Small intestine (tissue), 7 donors: Measurements from ENCODE around the gene FXYD5. TPM values are rescaled to one million over a fixed set of nuclear protein-coding genes. Genes with fewer than 3 reads are reported as not detected.

Experiments used
- DNase-seq, 2 donors: peaks; one replicate each; pipeline versions ENCODE4 v3.0.0 to v3.0.0-alpha.2; 2013
- FAIRE-seq: peaks from 2 replicates; lab custom pipeline; 2012; peaks lifted over from hg19 to GRCh38; lab: Jason Lieb, UNC
- H3K27ac ChIP-seq, 3 donors: one replicate each; pipeline ENCODE4 v1.5.1; 2013; ENCODE audit warnings: low read length in 2 of 3, mild to moderate bottlenecking in 2 of 3, control low read depth in 1 of 3, inconsistent platforms in 1 of 3, low read depth in 1 of 3, moderate library complexity in 1 of 3
- H3K27me3 ChIP-seq, 3 donors: one replicate each; pipeline ENCODE4 v1.6.1; 2013; ENCODE audit warnings: low read length in 3 of 3, inconsistent platforms in 1 of 3; ENCODE audit not compliant: control insufficient read depth in 3 of 3, insufficient read depth in 3 of 3
- H3K36me3 ChIP-seq, 3 donors: one replicate each; pipeline ENCODE4 v1.6.1; 2013; ENCODE audit warnings: low read length in 3 of 3, inconsistent platforms in 1 of 3, low read depth in 1 of 3, mild to moderate bottlenecking in 1 of 3, moderate library complexity in 1 of 3; ENCODE audit not compliant: control insufficient read depth in 3 of 3, insufficient read depth in 2 of 3
- H3K4me1 ChIP-seq, 3 donors: one replicate each; pipeline ENCODE4 v1.6.1; 2013; ENCODE audit warnings: low read length in 2 of 3, inconsistent platforms in 1 of 3, low read depth in 1 of 3, mild to moderate bottlenecking in 1 of 3, moderate library complexity in 1 of 3; ENCODE audit not compliant: control insufficient read depth in 3 of 3, insufficient read depth in 2 of 3
- H3K4me3 ChIP-seq, 3 donors: one replicate each; pipeline ENCODE4 v1.5.1; 2013; ENCODE audit warnings: low read length in 3 of 3, control low read depth in 1 of 3, inconsistent platforms in 1 of 3, low read depth in 1 of 3, mild to moderate bottlenecking in 1 of 3, moderate library complexity in 1 of 3
- H3K9me3 ChIP-seq, 2 donors: one replicate each; pipeline ENCODE4 v1.6.1; 2013; ENCODE audit warnings: low read depth in 1 of 2, low read length in 1 of 2; ENCODE audit not compliant: control insufficient read depth in 2 of 2, insufficient read depth in 1 of 2
- WGBS, 3 donors: extraction: QIAGEN DNeasy Blood & Tissue Kit; methylation state at CpG; one replicate each; pipeline ENCODE4 v1.1.7; 2013; 5-methylcytosine and 5-hydroxymethylcytosine counted together
- polyA plus RNA-seq, 4 donors: library from polyadenylated mRNA; stranded (reverse) in 3 of 4; unstranded in 1 of 4; fragments of 200-250 nt in 3 of 4; fragments of 120-200 nt in 1 of 4; gene quantifications; one replicate each; pipeline versions ENCODE4 v1.2.1 to v1.2.3, GENCODE V29; 2013
- donor health status: healthy with polysubstance abuse.
- donor health status: control.
- donor health status: control.
- donor health status: Bipolar disorder and iron deficiency.
- donor health status: healthy.

The FXYD5 gene
- polyA plus RNA-seq, 4 donors: 3.4 to 60.5 (median 30.2) TPM

DNA sequence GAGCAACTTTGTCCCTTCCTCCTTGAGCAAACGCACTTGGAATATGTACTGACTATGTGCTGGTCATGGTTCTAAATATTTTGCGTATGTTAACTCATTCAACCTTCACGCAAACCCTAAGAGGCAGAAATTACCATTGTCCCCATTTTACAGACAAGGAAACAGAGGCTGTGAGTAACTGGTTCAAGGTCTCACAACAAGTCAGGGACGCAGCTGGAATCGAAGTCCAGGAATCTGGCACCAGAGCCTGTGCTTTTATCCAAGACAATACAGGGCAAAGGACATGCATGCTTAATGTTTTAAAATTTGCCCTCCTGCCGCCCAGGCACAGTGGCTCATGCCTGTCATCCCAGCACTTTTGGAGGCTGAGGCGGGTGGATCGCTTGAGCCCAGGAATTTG lies 5.1 kb downstream of the FXYD5 start:
- FAIRE-seq: no peak
- H3K4me1 ChIP-seq: no peaks in the 10 kb centered on the region
- no peak for DNase-seq

GRCh38 chr19:35160629-35161433 lies 6.3 kb downstream of the FXYD5 start:
- Histone ChIP-seq H3K4me1 (no peaks in the 10 kb centered on the region), H3K27me3 (peaks cover 0 to 3% (median 0%) of the 10 kb centered on the region in 3 donors), H3K27ac (no peak overlapping the region), H3K9me3 (peaks cover 0 to 27% of the 10 kb centered on the region in 2 donors), H3K4me3 (no peak overlapping the region), H3K36me3 (peaks cover 1 to 22% (median 4%) of the 10 kb centered on the region in 3 donors)
- DNase-seq: no peak
- no peak for FAIRE-seq
- 82 to 89% (median 86%) methylated on average over 9 of the region's 9 CpGs for WGBS, 3 donors

More for the DNA sequence above, 5.1 kb downstream of the FXYD5 start:
- peaks cover 0 to 4% (median 0%) of the 10 kb centered on the region in 3 donors for H3K27me3 ChIP-seq
- H3K27ac ChIP-seq: no peak overlapping the region
- peaks cover 0 to 20% (median 2%) of the 10 kb centered on the region in 3 donors for H3K36me3 ChIP-seq
- 52 to 79% (median 64%) methylated on average over 8 of the region's 8 CpGs for WGBS, 3 donors
- H3K4me3 ChIP-seq: no peak overlapping the region
- peaks cover 0 to 17% of the 10 kb centered on the region in 2 donors for H3K9me3 ChIP-seq

- FAIRE-seq (no peak), DNase-seq (no peak)
- WGBS, 3 donors: 90 to 94% (median 93%) methylated on average over 2 of the region's 2 CpGs
- no peaks in the 10 kb centered on the region for H3K4me1 ChIP-seq
- no peaks in the 10 kb centered on the region for H3K27me3 ChIP-seq
- H3K4me3 ChIP-seq: no peak overlapping the region
- H3K27ac ChIP-seq: no peak overlapping the region
- peaks cover 0 to 33% of the 10 kb centered on the region in 2 donors for H3K9me3 ChIP-seq
- H3K36me3 ChIP-seq: peaks cover 2 to 27% (median 10%) of the 10 kb centered on the region in 3 donors
These were observed 6.9 kb downstream of the FXYD5 start for GRCh38 chr19:35161434-35161743.

- DNase-seq: no peak
- H3K27ac ChIP-seq: no peak overlapping the region
- H3K4me3 ChIP-seq: no peak overlapping the region
- no peaks in the 10 kb centered on the region for H3K4me1 ChIP-seq
- 82 to 93% (median 89%) methylated on average over 6 of the region's 6 CpGs for WGBS, 3 donors
- H3K36me3 ChIP-seq: peaks cover 2 to 31% (median 8%) of the 10 kb centered on the region in 3 donors
- FAIRE-seq: no peak
- H3K9me3 ChIP-seq: peaks cover 0 to 38% of the 10 kb centered on the region in 2 donors
- H3K27me3 ChIP-seq: no peaks in the 10 kb centered on the region
These were observed 8.2 kb downstream of the FXYD5 start for GRCh38 chr19:35162471-35163326.

GRCh38 chr19:35164418-35164817 lies 9.9 kb downstream of the FXYD5 start:
- Histone ChIP-seq H3K4me1 (no peaks in the 10 kb centered on the region), H3K9me3 (peaks cover 0 to 38% of the 10 kb centered on the region in 2 donors), H3K36me3 (peaks cover 2 to 29% (median 8%) of the 10 kb centered on the region in 3 donors), H3K27ac (no peak overlapping the region), H3K4me3 (no peak overlapping the region), H3K27me3 (no peaks in the 10 kb centered on the region)
- 59 to 97% (median 95%) methylated on average over 2 of the region's 2 CpGs for WGBS, 3 donors
- DNase-seq (no peak), FAIRE-seq (no peak)

DNA sequence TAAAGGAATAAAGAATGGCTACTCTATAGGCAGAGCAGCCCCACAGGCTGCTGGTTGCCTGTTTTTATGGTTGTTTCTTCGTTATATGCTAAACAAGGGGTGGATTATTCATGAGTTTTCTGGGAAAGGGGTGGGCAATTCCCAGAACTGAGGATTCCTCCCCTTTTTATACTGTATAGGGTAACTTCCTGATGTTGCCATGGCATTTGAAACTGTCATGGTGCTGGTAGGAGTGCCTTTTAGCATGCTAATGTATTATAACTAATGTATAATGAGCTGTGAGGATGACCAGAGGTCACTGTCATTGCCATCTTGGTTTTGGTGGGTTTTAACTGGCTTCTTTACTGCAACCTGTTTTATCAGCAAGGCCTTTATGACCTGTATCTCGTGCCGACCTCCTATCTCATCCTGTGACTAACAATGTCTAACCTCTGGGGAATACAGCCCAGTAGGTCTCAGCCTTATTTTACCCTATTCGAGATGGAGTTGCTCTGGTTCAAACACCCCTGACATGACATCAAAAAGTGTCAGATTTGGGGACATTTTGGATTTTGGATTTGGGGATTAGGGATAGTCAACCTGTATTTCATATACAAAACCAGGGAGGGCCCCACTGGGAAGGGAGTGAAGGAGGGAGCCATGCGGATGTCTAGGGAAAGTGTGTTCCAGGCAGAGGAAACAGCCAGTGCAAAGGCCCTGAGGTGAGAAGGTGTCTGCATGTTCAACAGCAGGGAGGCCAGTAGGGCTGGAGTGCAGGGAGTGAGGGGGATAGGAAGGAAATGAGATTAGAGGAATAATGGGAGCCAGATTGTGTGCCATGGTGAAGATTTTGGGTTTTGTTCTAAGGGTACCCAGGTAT lies 10.9 kb downstream of the FXYD5 start:
- no peak overlapping the region for H3K27ac ChIP-seq
- H3K27me3 ChIP-seq: no peaks in the 10 kb centered on the region
- WGBS, 3 donors: 50 to 75% (median 61%) methylated on average over 5 of the region's 5 CpGs
- DNase-seq: no peak
- no peak overlapping the region for H3K4me3 ChIP-seq
- H3K36me3 ChIP-seq: peaks cover 2 to 36% (median 8%) of the 10 kb centered on the region in 3 donors
- H3K4me1 ChIP-seq: no peaks in the 10 kb centered on the region
- no peak for FAIRE-seq
- H3K9me3 ChIP-seq: peaks cover 0 to 38% of the 10 kb centered on the region in 2 donors

GRCh38 chr19:35166100-35167063 lies 11.8 kb downstream of the FXYD5 start:
- peaks cover 2 to 39% (median 8%) of the 10 kb centered on the region in 3 donors for H3K36me3 ChIP-seq
- no peak for DNase-seq
- H3K27ac ChIP-seq: no peak overlapping the region
- H3K27me3 ChIP-seq: no peaks in the 10 kb centered on the region
- 92 to 96% (median 93%) methylated on average over 7 of the region's 7 CpGs for WGBS, 3 donors
- no peak for FAIRE-seq
- no peaks in the 10 kb centered on the region for H3K4me1 ChIP-seq
- H3K9me3 ChIP-seq: peaks cover 0 to 38% of the 10 kb centered on the region in 2 donors
- H3K4me3 ChIP-seq: no peak overlapping the region
